Fibroblast of upper back skin (primary cell): ENCODE measurements around the gene ABR.
"Not testable (repeated sequence)": the region's sequence is repeated elsewhere in the genome, so short reads cannot be mapped to it uniquely, and the experiment has no call there.

Source experiments
- DNase-seq: peaks from one replicate; pipeline ENCODE4 v3.0.0-alpha.2; 2013

ABR gene

GRCh38 chr17:1171953-1172352 is 7.8 kb downstream of the ABR start:
- no peak for DNase-seq

- no peak for DNase-seq
These were observed 9.0 kb downstream of the ABR start for GRCh38 chr17:1170739-1171138.

- no peak for DNase-seq
These were observed 9.9 kb downstream of the ABR start for GRCh38 chr17:1169929-1170312.

- DNase-seq = no peak
These were observed 10.4 kb downstream of the ABR start for GRCh38 chr17:1169221-1169928.

- DNase-seq = no peak
These were observed 11.1 kb downstream of the ABR start for GRCh38 chr17:1168533-1169220.

- no peak for DNase-seq
These were observed 13.5 kb downstream of the ABR start for GRCh38 chr17:1166276-1166675.

GRCh38 chr17:1165836-1166235 is 13.9 kb downstream of the ABR start:
- no peak for DNase-seq

GRCh38 chr17:1164935-1165556 is 14.7 kb downstream of the ABR start:
- no peak for DNase-seq

GRCh38 chr17:1162116-1162855 is 17.5 kb downstream of the ABR start:
- no peak for DNase-seq

GRCh38 chr17:1160591-1161390 is 19.0 kb downstream of the ABR start:
- no peak for DNase-seq

GRCh38 chr17:1159431-1160180 is 20.2 kb downstream of the ABR start:
- peak; percentile 37 for DNase-seq

- DNase-seq = peak; percentile 75
These were observed 20.9 kb downstream of the ABR start for GRCh38 chr17:1158879-1159278.

- no peak for DNase-seq
These were observed 22.9 kb downstream of the ABR start for GRCh38 chr17:1156864-1157263.

- DNase-seq = no peak
These were observed 25.1 kb downstream of the ABR start for GRCh38 chr17:1154704-1155103.

GRCh38 chr17:1153795-1154546 is 25.8 kb downstream of the ABR start:
- DNase-seq = peak; percentile 86

GRCh38 chr17:1152582-1152981 is 27.2 kb downstream of the ABR start:
- DNase-seq = not testable (repeated sequence)

GRCh38 chr17:1150863-1151600 is 28.7 kb downstream of the ABR start:
- no peak for DNase-seq

- no peak for DNase-seq
These were observed 29.9 kb downstream of the ABR start for GRCh38 chr17:1149869-1150268.

GRCh38 chr17:1147664-1148063 is 32.1 kb downstream of the ABR start:
- peak; percentile 20 for DNase-seq

GRCh38 chr17:1146561-1147265 is 33.1 kb downstream of the ABR start:
- no peak for DNase-seq
